ENCODE measurements around the gene EML1. TPM values are rescaled to one million over a fixed set of nuclear protein-coding genes. Genes with fewer than 3 reads are reported as not detected.

EML1 gene
- total and polyA plus RNA-seq, 2 of the 13 experiments (the other 11 are each of a cell fraction or from before 2014, with no cell fraction given), result 0.59 to 1.7 TPM

DNA sequence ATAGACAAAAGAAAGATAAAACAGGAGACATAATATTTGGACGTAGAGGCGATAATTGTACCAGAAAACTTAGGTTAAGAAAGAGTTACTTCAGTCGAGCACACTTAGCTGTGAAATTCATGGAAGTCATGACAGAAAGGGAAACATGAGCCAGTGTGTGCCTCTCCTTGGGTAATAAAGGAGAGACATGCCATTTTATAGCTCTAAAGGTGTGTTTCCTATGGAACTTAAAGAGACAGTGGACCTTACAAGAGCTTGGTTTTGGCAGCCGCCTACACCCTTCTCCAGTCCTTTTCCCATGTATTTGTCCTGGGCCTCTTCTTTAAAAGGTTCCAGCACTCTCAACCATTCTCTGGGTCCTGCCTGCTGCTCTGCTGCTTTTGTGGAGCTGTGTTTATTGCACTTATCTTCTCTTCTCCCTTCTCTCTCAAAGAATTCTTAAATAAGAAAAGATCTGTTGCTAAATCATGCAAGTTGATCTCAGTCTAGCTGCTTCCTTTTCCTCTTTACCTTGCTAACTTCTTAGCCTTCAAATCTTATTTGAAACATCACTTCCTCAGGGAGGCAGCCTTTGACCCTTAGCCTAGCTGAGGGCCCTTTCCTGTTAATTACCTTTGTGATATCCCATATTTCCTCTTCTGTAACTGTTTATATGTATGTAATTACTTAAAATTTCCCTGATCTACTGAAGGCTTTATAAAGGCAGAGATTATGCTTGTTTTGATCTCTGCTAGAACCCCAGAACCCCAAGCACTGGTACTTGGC, 190.2 kb downstream of the EML1 start:
- no peaks in the 10 kb centered on the region for H3K9me3 ChIP-seq (ENCODE audit: low read length)

More for the DNA sequence above, 190.2 kb downstream of the EML1 start:
- intact Hi-C loops (cut with micrococcal nuclease; ENCODE audit: unreplicated experiment), result no loop called here
- peaks cover 18% of the 10 kb centered on the region for H3K79me2 ChIP-seq (ENCODE audit: insufficient read depth, low read length)
- H3K4me2 ChIP-seq (ENCODE audit: low read depth, low read length), result no peak overlapping the region
- 88% methylated on average over 4 of the region's 4 CpGs for WGBS (ENCODE audit: low lambda C conversion rate)
- H3K4me3 ChIP-seq (replicated peaks in 1 of 3; ENCODE audit: insufficient read depth in 1 of 3, low read depth in 2 of 3, low read length in 3 of 3), result no peak overlapping the region
- no peaks in the 10 kb centered on the region for H4K20me1 ChIP-seq (ENCODE audit: insufficient read depth, low read length)
- no peak for ATAC-seq
- ChIA-PET POLR2A (interaction anchor here (0.6 kb wide), 1 partner anchor 231 kb away, joined by 5 read pairs; no protein-coding TSS in a partner anchor), CTCF (ENCODE audit: low intra/inter-chr PET ratio, low total read pairs) (interaction anchor here (0.7 to 2.4 kb wide), 4 partner anchors 42 to 210 kb away, joined by 3 to 41 read pairs (median 10); no protein-coding TSS in a partner anchor)
- H3K9ac ChIP-seq (ENCODE audit: insufficient read depth, low read depth, low read length), result no peak overlapping the region
- no peak for DNase-seq (ENCODE audit: low spot score)
- no peak overlapping the region for H2AFZ ChIP-seq (ENCODE audit: low read length)
- no TSS peak for BruUV-seq (replicated peaks)
- no peak overlapping the region for H3K27ac ChIP-seq (ENCODE audit: extremely low read length, insufficient read depth, low read length)
- no peak for FAIRE-seq
- no peaks in the 10 kb centered on the region for H3K4me1 ChIP-seq (ENCODE audit: insufficient read depth, low read length)
- H3K36me3 ChIP-seq (replicated peaks in 1 of 2; ENCODE audit: control insufficient read depth in 1 of 2, insufficient read depth in 2 of 2, low read length in 2 of 2), result no peaks in the 10 kb centered on the region
- TF ChIP-seq ZNF816 (CRISPR knock-in tag; IDR thresholded peaks at IDR 0.05; ENCODE audit: borderline replicate concordance), result no peak
- no peak for TF ChIP-seq ZNF343 (CRISPR knock-in tag; IDR thresholded peaks at IDR 0.05)
- no peak for TF ChIP-seq ZNF331 (CRISPR knock-in tag; IDR thresholded peaks at IDR 0.05)
- TF ChIP-seq, protein P1, sequence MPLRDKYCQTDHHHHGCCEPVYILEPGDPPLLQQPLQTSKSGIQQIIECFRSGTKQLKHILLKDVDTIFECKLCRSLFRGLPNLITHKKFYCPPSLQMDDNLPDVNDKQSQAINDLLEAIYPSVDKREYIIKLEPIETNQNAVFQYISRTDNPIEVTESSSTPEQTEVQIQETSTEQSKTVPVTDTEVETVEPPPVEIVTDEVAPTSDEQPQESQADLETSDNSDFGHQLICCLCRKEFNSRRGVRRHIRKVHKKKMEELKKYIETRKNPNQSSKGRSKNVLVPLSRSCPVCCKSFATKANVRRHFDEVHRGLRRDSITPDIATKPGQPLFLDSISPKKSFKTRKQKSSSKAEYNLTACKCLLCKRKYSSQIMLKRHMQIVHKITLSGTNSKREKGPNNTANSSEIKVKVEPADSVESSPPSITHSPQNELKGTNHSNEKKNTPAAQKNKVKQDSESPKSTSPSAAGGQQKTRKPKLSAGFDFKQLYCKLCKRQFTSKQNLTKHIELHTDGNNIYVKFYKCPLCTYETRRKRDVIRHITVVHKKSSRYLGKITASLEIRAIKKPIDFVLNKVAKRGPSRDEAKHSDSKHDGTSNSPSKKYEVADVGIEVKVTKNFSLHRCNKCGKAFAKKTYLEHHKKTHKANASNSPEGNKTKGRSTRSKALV (CRISPR knock-in tag; IDR thresholded peaks at IDR 0.05), result no peak
- no peak for TF ChIP-seq ZNF264 (CRISPR knock-in tag; IDR thresholded peaks at IDR 0.05)
- no peak for TF ChIP-seq DNMT1 (CRISPR knock-in tag; IDR thresholded peaks at IDR 0.05)
- TF ChIP-seq JUNB (CRISPR knock-in tag; IDR thresholded peaks at IDR 0.05; ENCODE audit: borderline replicate concordance), result no peak
- TF ChIP-seq, protein P2, sequence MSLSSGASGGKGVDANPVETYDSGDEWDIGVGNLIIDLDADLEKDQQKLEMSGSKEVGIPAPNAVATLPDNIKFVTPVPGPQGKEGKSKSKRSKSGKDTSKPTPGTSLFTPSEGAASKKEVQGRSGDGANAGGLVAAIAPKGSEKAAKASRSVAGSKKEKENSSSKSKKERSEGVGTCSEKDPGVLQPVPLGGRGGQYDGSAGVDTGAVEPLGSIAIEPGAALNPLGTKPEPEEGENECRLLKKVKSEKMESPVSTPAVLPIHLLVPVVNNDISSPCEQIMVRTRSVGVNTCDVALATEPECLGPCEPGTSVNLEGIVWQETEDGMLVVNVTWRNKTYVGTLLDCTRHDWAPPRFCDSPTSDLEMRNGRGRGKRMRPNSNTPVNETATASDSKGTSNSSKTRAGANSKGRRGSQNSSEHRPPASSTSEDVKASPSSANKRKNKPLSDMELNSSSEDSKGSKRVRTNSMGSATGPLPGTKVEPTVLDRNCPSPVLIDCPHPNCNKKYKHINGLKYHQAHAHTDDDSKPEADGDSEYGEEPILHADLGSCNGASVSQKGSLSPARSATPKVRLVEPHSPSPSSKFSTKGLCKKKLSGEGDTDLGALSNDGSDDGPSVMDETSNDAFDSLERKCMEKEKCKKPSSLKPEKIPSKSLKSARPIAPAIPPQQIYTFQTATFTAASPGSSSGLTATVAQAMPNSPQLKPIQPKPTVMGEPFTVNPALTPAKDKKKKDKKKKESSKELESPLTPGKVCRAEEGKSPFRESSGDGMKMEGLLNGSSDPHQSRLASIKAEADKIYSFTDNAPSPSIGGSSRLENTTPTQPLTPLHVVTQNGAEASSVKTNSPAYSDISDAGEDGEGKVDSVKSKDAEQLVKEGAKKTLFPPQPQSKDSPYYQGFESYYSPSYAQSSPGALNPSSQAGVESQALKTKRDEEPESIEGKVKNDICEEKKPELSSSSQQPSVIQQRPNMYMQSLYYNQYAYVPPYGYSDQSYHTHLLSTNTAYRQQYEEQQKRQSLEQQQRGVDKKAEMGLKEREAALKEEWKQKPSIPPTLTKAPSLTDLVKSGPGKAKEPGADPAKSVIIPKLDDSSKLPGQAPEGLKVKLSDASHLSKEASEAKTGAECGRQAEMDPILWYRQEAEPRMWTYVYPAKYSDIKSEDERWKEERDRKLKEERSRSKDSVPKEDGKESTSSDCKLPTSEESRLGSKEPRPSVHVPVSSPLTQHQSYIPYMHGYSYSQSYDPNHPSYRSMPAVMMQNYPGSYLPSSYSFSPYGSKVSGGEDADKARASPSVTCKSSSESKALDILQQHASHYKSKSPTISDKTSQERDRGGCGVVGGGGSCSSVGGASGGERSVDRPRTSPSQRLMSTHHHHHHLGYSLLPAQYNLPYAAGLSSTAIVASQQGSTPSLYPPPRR (CRISPR knock-in tag; IDR thresholded peaks at IDR 0.05; ENCODE audit: borderline replicate concordance), result no peak
- H3K27me3 ChIP-seq (ENCODE audit: control insufficient read depth in 1 of 2, insufficient read depth in 2 of 2, low read length in 2 of 2), result no peaks in the 10 kb centered on the region
- in situ Hi-C loops (cut with HindIII; ENCODE audit: extremely low pct_ligation_motif_present, low pct_unique_long_range_greater_than_20kb), result loop anchor here (5.0 to 10.0 kb wide), 2 partner anchors 39 to 121 kb away; no protein-coding TSS in a partner anchor
